ENCODE results near the gene FKBP2.
A peak's percentile ranks its signal among the peaks of the same experiment; 100 is the strongest.

The FKBP2 gene

DNA sequence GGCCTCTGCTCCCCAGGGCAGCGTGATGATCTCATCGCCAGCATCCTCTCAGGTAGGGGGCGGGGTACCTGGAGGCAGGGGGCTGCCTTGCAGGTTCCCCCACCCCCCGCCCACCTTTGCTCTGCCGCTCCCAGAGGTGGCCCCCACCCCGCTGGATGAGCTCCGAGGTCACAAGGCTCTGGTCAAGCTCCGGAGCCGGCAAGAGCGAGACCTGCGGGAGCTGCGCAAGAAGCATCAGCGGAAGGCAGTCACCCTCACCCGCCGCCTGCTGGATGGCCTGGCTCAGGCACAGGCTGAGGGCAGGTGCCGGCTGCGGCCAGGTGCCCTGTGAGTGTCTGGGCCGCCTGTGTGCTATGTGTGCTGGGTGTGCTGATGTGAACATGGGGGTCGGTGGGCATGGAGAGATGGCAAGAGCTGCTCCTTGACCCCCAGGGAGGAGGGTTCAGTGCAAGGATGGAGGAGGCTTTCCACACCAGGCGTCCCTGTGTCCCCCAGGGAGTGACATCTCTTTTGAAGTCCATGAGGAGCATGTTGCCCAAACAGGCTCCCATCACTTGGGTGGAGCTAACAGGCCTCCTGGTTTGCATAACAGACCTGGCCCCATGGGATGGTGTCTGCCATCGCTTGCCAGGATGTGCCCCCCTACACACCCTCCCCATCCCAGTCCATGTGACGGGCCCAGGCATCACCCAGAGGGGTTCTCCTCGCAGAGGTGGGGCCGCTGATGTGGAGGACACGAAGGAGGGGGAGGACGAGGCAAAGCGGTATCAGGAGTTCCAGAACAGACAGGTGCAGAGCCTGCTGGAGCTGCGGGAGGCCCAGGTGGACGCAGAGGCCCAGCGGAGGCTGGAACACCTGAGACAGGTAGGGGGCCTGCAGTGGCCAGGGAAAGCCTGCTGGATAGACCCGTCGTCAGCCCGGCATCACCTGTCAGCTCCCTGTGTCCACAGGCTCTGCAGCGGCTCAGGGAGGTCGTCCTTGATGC lies 24.6 kb downstream of the FKBP2 start:
- DNase-seq, result no peak

DNA sequence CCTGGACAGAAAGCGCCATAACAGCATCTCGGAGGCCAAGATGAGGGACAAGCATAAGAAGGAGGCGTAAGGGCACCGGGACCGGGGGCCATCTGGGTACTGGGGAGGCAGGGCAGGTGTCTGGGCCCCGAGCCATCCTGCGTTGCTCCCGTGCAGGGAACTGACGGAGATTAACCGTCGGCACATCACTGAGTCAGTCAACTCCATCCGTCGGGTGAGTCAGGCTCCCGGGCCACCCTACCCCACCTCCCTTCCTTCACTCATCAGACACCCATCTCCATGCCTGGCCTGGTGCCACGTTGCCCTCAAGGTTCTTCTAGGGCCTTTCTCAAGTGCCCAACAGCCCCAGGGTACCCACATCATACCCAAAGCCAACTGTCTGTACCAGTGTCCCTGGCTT lies 25.4 kb downstream of the FKBP2 start:
- DNase-seq, result no peak

DNA sequence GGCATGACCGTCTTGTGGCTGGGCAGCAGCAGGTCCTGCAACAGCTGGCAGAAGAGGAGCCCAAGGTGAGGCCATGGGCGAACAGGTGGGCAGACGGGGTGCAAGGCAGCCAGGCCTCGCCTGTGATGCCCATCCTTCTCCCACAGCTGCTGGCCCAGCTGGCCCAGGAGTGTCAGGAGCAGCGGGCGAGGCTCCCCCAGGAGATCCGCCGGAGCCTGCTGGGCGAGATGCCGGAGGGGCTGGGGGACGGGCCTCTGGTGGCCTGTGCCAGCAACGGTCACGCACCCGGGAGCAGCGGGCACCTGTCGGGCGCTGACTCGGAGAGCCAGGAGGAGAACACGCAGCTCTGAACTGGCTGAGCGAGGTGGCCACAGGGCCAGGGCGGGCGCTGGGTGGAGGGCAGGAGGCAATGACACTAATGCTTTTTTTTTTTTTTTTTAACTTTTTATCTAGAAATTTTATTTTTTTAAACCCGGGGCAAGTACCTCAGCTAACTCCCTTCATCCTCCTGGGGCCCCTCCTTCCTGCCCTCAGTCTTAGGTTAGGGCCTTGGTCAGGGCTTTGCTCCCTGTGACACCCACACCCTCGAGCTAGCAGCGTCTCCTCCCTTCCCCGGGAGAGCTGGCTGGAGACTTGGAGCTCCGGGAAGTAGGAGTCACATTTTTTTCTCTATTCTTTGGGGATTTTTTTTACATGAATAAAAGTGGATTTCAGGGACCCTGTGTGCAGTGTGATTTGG lies 26.5 kb downstream of the FKBP2 start:
- no peak for DNase-seq

DNA sequence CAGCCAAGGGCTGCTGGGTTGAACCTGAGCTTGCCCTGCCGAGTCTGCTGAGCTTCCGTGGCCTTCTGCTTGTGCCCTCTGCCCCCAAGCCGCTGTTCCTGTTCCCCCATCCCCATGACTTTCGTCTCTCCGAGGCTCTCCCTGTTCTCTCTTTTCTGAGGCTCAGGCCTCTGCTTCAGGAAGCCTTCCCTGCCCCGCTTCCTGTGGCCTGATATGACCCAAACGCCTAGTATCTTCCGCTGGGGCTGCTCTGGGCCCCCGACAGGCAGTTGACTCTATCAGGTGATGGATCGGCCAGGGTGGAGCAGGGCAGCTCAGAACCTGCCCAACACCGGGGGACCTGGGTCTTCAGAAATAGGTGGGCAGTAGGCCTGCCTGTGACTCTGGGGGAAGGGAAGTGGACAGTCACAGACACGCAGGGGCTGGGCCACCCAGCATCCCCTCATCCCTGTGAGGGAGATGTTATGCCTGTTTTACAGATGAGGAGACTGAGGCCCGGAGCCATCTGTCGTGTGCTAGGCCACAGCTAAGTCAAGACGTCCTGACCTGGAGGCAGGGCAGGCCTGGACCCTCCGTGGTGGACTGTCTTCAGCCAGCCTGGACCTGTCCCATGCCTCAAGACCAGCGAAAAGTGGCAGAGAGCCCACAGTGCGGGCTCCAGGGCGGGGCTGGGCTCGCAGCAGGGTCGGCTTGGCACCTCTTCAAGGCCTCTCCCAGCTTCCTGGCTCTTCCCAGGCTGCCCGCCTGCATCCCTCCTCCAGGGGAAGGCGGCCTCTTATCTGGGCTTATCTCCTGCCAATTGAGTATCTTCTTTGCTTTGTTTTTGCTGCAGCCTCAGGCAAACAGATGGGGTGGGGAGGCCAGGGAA lies 27.4 kb downstream of the FKBP2 start:
- no peak for DNase-seq

DNA sequence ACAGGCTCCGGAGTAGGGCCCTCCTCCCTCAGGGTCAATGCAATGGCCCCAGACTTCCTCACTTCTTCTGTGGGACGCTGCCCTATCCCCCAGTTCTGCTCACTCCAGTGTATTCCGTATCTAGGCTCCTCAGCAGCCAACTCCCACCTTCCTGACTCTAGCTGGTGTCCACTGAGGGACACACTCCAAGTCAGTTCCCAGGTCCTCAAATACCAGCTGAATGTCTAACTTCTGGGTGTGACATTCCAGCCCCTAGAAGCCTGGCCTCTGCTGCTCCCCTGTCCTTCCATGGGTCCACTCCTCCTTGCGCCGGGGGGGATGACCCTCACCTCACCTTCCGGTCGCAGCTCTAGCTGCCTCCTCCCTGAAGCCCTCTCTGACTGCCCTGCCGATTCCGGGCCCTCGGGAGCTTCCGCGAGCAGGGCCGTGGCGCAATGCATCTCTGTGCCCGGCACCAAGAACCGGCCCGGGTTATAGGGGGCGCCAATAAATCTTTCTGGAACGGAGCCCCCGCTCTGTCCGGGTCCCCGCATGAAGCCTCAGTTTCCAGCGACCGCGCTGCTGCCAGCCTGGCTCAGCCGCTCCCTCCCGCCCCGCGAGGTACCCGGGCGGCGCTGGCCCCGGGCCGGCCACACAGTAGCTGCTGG lies 28.1 kb downstream of the FKBP2 start:
- peak; percentile 34 for DNase-seq

DNA sequence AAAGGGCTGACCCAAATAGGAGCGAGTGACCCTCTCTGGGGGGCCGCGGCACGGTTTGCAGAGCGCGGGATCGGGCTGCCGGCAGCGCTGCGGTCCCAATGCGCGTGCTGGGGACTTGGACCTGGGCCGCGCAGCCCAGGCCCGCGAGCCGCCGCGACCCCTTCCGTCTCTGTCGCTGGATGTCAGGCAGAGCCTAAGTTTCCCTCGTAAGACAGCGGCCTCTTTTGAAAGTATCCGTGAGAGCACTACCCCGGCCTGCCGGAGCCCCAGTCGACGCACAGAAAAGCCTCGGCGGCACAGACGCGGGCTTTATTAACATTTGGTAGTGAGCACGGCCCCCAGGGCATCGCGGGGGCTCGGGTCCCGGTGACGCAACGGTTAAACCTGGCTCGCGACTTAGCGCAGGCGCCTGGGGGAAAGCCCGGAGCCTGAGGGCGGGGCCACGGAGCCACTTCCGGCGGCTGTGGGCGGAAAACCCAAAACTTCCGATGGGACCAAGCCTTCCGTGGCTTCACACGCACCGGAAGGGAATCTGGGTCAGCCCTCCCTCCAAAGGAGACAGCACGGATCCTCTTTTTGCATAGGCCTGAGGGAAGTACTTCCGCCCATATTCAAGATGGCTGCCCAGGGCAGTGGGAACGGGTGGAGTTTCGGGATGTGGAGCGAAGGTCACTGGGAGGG lies 28.8 kb downstream of the FKBP2 start:
- DNase-seq, result peak; percentile 98

DNA sequence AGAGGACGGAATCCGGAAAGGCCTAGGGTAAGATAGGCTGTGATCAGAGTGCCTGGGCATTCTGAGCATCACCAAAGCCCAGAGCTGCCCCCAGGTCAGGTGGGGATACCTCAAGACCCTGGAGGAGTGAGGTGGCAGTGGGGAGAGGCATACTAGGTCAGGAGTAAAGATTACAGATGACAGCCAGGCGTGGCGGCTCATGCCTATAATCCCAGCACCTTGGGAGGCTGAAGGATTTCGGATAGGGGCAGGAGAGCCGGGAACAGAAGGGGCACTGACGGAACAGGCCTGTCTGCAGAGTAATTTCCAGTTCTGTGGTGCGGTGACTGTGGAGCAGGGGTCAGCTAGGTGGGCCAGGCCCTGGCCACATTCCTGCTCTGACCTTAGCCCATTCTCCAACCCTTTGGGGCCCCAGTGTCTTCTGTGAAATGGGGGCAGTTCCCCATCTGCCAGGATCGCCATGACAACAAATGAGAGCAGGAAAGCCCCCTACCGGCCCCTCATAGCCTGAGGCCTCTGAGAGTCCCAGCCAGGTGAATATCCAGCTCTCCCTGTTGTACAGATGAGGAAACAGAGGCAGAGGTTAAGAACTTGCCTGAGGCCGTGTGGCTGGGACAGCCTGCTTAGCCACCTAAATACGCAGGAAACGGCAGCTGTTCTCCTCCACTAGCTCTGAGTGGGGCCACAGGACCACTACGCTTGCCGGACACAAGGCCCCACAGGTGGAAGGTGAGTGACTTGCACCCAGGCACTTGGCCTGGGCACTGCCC lies 34.3 kb downstream of the FKBP2 start:
- no peak for DNase-seq

DNA sequence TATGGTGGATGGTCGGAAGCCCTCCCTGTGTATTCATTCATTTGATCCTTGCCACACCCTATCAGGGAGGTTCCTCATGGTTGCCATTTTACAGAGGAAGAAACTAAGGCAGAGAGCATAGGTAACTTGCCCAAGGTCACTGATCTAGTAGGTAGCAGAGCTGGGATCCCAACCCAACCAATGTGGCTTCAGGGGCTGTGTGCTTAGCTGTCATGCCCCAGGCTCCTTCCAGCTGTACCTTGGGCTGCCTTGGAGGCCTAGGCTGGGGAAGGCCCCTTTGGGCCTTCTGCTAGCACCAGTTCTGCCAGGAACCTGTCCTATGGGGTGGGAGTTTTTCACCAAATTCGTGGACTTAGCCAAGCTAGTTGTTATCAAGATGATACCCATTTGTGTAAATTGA lies 34.9 kb downstream of the FKBP2 start:
- DNase-seq, result no peak

DNA sequence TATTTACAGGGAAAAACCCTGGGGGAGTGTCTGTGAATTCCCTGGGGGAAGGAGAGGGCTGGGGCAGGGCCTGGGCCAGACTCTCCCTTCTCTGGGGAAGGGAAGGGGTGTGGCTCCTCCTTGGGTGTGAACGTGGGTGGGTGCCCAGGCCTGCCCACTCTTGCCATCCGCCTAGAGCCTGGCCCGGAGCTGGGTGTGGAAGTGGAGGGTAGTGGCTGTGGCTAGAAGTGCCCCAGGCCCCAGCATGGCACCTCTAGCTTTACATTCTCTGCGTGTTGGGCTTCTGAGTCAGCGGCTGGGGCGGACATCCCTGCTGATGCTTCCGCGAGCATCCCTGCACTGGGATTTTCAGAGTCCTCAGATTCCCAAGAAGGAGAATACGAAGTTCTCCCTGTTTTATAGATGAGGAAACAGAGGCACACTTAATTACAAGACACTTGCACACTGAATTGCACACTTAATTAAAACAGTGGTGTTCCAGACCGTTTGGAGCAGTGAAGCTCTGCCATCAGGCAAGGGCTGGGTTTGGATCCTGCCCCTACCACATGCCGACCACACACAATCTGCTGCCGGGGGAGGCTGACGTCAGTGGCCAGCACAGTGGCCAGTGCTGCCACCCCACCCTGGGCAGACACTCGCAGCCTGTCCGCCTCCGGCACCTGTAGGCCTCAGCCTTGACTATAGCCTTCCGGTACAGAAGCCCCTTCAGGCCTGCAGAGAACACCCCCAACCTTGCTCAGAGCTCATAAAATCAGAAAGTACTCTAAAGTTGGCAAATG lies 35.9 kb downstream of the FKBP2 start:
- DNase-seq, result no peak

DNA sequence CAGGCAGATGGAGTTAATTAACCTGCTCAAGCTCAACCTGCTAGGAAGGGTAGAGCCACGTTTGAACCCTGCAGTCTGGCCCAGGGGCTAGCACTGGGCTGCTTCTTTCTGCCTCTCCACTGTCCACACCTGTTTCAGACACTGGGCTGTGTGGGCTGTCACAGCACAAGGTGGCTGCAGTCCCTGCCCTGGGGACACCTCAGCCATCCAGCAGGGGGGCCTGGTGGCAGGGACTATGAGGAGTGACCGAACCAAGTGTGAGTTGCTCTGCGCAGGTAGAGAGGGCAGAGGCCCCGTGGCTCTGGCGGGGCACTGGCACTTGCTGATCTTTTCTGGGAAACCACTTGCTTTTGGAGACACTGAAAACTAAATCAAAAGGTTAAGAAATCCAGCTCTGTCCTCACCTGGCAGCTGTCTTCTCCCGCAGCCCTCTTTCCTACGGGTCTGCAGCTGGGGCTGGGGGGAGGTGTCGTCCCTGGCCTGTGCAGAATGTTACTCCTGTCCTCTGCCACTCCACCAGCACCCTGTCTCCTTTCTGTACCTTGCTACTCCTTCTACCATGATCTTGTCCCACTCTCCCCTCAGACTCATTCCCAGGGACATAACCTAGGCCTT lies 37.8 kb downstream of the FKBP2 start:
- no peak for DNase-seq

DNA sequence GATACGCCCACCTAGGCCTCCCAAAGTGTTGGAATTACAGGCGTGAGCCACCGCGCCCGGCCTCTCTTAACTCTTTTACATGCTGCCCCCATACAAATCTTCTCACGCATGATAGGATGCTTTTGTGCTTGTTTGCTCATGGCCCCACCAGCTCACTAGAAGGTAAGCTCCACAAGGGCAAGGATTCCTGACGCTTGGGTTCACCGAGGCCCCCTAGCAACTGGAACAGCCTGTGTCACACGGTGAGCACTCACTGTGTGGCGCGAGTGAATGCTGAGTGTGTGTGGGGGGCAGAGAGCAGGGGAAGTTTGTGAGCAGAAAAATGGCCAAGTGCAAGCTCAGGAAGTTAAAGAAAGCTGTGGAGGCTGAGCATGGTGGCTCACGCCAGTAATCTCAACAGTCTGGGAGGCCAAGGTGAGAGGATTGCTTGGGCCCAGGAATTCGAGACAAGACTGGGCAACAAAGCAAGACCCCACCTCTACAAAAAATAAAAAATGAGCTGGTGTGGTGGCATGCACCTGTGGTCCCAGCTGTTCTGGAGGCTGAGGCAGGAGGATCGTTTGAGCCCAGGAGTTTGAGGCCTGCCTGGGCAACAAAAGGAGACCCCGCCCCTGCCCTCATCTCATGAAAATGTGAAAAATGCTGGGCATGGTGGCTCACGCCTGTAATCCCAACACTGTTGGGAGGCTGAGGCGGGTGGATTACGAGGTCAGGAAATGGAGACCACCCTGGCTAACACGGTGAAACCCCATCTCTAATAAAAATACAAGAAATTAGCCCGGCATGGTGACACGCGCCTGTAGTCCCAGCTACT lies 41.3 kb downstream of the FKBP2 start:
- DNase-seq, result no peak

DNA sequence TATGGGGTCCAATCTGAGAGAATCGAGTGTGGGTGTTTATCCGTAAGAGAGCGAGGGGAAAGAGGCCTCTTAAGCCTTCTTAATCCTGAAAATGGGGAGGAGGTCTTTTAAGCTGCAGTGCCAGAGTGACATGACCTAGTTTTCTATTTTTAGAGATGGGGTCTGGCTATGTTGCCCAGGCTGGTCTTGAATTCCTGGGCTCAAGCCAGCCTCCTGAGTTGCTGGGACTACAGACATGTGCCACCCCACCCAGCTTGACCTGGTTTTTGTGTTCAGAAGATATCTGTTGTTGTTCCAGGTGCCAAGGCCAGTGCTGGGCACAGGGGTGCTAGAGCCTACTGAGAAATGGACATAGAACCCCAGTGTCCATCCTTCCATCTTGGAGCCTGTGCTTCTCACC lies 42.2 kb downstream of the FKBP2 start:
- DNase-seq, result no peak

DNA sequence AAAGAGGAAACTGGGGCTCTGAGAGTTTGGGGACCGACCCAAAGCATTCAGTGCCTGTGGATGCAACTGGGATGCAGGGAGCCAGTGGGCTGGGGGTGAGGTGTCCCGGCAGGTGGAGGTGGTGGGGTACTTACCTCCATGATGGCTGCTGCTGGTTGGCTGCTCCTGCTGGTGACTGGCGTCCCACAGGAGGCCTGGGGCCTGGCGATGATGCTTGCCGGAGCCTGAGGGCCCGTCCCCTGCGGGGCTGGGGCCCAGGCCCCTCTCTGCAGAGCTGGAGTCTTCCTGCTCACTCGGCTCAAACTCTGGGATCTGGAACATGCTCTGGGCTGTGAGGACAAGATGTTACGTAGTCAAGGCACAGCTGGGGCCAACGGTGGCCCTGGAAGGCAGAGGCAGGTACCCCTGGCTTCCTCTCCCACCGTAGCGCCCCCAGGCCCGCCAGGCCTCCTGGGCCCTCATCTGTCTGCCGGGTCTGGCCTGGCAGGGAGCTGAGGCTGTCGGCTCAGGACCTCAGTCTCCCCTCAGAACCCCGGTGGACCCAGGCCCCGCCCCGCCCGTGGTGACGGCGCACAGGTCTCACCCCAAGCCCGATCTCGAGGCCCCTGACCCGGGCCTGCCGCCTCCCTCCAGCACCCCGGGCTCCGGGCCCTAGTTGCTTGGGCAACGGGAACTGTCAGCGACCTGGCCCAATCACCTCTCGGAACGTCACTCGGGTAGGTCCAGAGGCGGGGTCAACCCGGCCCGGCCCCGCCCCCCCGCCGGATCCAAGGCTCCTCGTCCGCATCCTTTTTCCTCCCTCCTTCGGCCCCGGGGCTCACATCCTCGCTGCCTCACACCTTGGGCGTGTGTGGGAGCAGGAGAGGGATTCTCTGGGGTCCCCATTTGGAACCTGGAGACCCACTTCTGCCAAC lies 43.4 kb downstream of the FKBP2 start, which contains the start of gene BAD:
BAD (minus strand) TSS at position 618 of the 914 bp plus-strand sequence; CDS start at position 321, 297 bp downstream.
- peak; percentile 90 for DNase-seq

DNA sequence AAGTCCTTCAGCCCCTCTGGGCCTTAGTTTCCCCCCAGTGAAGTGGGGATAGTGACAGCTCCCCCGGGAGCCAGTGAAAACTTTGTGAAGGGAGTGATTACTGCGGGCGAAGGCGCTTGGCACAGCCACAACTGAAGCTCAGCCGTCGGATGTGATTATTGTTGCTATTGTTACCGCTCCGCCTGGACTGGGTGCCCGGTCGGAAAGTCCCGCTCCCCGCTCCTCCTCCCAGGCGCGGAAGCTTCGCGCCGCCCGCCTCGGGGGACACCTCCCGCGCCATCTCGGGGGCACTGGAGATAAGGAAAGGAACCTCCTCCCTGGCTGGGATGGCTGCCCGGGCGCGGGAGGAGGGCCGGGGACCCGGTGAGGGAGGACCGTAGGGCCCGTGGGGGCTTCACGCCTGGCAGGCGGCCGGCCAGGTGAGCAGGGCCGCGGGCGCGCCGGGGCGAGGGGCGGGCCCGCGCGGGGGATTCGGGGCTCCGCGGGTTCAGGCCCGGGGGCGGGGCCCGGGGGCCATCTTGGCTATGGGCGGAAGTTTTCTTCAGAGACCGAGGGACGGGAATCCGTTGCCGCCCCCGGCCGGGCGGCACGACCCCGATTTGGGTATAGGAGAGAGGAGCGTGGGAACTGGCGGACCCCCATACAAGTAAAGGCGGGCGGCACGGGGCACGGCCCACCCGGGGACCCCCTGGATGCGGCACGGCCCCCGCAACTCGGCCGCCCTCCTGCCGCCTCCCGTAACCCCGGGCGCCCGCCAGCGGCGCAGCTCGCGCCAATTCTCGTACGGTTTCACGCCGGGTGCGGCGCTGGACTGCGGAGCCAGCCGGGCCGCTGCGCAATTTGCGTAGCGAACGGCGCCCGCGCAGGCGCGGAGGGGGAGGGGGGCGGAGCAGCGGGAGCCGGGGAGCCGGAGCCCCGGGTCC lies 44.3 kb downstream of the FKBP2 start, which contains the start of gene GPR137:
GPR137 (plus strand) TSS at position 887 of the 923 bp plus-strand sequence. CDS start 677 bp downstream, outside the sequence.
- DNase-seq, result peak; percentile 90

DNA sequence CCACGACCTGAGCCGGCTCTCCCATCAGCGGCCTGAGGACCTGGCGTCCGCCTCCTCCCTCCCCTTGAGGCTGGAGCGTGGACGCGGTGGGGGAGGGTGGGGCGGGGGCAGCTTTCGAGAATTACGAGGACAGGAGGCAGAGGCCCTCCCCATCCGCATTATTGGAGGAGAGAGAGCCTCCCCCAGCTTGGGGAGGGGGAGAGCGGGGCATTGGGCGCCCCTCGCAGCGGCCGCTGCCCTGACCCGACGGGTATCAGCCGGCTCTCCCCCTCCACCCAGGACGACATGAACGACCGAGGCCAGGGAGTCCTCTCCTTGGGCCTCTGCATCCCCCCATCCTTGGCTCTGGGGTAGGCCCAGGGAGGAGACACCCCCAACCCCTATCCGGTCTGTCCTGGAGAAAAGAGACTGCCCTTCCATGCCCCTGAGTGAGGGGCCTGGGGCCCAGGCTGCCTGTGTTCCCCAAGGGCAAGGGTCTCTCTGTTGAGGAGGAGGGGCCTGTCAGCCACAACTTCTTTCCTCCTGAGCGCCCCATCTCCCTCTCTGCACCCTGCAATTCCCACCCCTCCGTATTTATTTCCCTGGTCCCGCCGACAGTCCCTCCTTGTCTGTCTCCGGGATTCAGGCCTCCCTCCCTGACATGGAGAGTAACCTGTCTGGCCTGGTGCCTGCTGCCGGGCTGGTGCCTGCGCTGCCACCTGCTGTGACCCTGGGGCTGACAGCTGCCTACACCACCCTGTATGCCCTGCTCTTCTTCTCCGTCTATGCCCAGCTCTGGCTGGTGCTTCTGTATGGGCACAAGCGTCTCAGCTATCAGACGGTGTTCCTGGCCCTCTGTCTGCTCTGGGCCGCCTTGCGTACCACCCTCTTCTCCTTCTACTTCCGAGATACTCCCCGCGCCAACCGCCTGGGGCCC lies 45.2 kb downstream of the FKBP2 start:
- no peak for DNase-seq

Measured in activated effector memory CD4-positive, alpha-beta T cell treated with Interleukin-2 at 50 U/mL for 16 hours (primary cell).